ENCODE results near the gene EBF3.

DNA sequence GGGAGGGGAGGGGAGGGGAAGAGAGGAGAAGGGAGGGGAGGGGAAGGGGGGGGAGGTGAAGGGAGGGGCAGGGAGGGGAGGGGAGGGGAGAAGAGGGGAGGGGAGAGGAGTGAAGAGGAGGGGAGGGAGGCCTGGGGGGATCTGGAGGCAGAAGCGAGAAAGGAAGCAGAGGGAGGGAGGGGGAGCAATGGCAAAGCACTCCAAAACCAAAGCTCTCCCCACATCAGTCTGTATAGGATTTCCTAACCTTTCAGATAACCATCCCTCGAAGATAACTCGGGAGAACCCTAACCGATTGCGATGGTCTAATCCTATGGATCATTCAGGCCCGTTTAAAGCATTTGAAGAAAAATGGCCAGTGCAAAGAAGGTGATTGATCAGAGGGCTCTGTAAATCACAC lies 19.0 kb downstream of the EBF3 start:
- TF ChIP-seq TCF7L2 (IDR thresholded peaks at IDR 0.05; ENCODE audit: low read depth, low read length) = no peak
- TF ChIP-seq, protein P1, sequence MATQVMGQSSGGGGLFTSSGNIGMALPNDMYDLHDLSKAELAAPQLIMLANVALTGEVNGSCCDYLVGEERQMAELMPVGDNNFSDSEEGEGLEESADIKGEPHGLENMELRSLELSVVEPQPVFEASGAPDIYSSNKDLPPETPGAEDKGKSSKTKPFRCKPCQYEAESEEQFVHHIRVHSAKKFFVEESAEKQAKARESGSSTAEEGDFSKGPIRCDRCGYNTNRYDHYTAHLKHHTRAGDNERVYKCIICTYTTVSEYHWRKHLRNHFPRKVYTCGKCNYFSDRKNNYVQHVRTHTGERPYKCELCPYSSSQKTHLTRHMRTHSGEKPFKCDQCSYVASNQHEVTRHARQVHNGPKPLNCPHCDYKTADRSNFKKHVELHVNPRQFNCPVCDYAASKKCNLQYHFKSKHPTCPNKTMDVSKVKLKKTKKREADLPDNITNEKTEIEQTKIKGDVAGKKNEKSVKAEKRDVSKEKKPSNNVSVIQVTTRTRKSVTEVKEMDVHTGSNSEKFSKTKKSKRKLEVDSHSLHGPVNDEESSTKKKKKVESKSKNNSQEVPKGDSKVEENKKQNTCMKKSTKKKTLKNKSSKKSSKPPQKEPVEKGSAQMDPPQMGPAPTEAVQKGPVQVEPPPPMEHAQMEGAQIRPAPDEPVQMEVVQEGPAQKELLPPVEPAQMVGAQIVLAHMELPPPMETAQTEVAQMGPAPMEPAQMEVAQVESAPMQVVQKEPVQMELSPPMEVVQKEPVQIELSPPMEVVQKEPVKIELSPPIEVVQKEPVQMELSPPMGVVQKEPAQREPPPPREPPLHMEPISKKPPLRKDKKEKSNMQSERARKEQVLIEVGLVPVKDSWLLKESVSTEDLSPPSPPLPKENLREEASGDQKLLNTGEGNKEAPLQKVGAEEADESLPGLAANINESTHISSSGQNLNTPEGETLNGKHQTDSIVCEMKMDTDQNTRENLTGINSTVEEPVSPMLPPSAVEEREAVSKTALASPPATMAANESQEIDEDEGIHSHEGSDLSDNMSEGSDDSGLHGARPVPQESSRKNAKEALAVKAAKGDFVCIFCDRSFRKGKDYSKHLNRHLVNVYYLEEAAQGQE (IDR thresholded peaks at IDR 0.05; ENCODE audit: insufficient read depth in 1 of 2, low read depth in 2 of 2, low read length in 1 of 2) = no peak
